Bronchial epithelial cell (primary cell): ENCODE results near the gene RAN. TPM values are rescaled to one million over a fixed set of nuclear protein-coding genes. Genes with fewer than 3 reads are reported as not detected.
A peak's percentile ranks its signal among the peaks of the same experiment; 100 is the strongest.

Experiments used
- DNase-seq: peaks from one replicate; pipeline ENCODE4 v3.0.0-alpha.2; 2010; ENCODE audit warnings: low read depth
- FAIRE-seq: peaks from 2 replicates; lab custom pipeline; 2011; peaks lifted over from hg19 to GRCh38; lab: Jason Lieb, UNC
- H3K27me3 ChIP-seq: 2 replicates; pipeline ENCODE4 v1.5.1; 2011; ENCODE audit warnings: low read length; ENCODE audit not compliant: control insufficient read depth, insufficient read depth
- H3K36me3 ChIP-seq: 2 replicates; pipeline ENCODE4 v1.5.1; 2011; ENCODE audit warnings: low read length; ENCODE audit not compliant: control insufficient read depth, insufficient read depth
- H3K4me3 ChIP-seq: 2 replicates; pipeline ENCODE4 v1.5.1; 2011; ENCODE audit warnings: mild to moderate bottlenecking, low read depth, low read length, control low read depth
- total RNA-seq: library from RNA; depleted of rRNA; stranded (reverse); fragments of >200 nt; gene quantifications from 2 replicates; pipeline ENCODE4 v1.2.1, GENCODE V29; 2014
- TF ChIP-seq, protein P1 (sequence below): IDR thresholded peaks from 2 replicates; pipeline ENCODE4 v1.5.1; 2011; ENCODE audit warnings: mild to moderate bottlenecking, moderate library complexity, low read length, control low read depth, inconsistent platforms; ENCODE audit not compliant: insufficient read depth, severe bottlenecking

RAN gene
- total RNA-seq, 1 donor from 2014 or later: 580 TPM

DNA sequence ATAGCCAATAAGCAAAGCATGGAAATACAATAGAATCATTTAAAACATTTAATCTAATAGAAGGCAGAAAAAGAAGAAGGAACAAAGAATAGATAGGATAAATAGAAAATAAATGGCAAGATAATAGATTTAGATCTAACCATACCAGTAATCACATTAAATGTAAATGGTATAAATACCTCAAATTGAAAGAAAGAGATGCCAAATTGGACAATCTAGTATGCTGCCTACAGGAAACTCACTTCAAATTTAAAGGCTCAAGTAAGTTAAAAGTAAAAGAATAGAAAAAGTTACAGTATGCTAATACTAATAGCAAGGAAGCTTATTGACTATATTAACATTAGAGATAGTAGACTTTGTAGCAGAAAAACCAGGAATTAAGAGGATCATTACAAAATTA, 40.1 kb downstream of the RAN start:
- Histone ChIP-seq H3K27me3 (no peaks in the 10 kb centered on the region), H3K4me3 (no peak overlapping the region), H3K36me3 (no peaks in the 10 kb centered on the region)
- FAIRE-seq (no peak), DNase-seq (no peak)
- TF ChIP-seq, protein P1, sequence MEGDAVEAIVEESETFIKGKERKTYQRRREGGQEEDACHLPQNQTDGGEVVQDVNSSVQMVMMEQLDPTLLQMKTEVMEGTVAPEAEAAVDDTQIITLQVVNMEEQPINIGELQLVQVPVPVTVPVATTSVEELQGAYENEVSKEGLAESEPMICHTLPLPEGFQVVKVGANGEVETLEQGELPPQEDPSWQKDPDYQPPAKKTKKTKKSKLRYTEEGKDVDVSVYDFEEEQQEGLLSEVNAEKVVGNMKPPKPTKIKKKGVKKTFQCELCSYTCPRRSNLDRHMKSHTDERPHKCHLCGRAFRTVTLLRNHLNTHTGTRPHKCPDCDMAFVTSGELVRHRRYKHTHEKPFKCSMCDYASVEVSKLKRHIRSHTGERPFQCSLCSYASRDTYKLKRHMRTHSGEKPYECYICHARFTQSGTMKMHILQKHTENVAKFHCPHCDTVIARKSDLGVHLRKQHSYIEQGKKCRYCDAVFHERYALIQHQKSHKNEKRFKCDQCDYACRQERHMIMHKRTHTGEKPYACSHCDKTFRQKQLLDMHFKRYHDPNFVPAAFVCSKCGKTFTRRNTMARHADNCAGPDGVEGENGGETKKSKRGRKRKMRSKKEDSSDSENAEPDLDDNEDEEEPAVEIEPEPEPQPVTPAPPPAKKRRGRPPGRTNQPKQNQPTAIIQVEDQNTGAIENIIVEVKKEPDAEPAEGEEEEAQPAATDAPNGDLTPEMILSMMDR: no peak

DNA sequence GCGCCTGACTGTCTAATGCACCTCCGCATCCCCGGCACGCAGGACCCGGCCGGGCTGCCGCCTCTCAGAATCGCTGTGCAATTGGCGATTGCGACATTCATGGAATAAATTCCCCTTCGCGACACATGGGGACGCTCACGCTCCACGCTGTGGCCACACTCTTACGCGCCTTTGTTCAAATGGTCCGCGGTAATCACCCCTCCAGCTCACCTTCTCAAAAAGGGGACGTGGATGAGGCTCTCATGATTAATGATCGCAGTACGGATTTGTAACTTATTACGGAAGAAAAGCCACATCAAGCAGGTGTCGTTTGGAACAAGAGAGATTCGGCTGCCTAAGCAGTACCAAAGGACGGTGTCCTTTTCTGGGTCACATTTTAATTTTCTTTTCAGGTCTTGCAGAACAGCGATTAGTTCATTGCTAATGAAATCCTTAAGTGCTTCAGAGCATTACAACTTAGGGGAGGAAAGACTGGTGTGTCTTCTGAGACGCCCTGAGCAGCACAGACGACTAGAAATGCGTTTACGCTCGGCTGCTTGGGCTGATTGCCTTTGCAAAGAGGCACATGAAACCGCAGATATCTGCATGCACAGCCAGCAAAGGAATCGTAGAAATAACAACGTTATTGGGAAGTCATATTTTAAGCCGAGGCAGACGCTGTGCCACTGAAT, 44.5 kb downstream of the RAN start:
- H3K36me3 ChIP-seq: no peaks in the 10 kb centered on the region
- TF ChIP-seq, protein P1: peak; percentile 96
- no peak for FAIRE-seq
- no peak overlapping the region for H3K4me3 ChIP-seq
- DNase-seq: peak; percentile 47
- no peaks in the 10 kb centered on the region for H3K27me3 ChIP-seq

DNA sequence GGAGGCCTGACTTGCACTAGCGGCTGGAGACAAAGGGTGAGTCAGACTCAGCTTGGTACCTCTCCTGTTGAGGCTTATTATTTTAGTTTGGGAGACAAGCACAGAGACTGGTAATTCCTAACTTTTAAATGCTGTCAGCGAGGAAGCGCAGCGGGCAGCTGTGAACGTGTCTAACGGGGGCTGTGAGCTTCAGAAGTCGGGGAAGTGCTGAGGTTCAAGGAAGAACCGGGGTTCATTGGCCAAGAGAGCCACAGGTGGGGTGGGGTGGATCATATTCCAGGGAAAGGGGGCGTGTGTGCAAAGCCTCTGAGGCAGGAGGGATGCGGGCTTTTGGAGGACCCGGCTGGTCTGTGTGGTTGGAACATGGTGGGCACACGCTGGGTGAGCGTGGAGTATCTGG, 45.7 kb downstream of the RAN start:
- no peak for FAIRE-seq
- H3K36me3 ChIP-seq: no peaks in the 10 kb centered on the region
- no peak for DNase-seq
- H3K27me3 ChIP-seq: no peaks in the 10 kb centered on the region
- TF ChIP-seq, protein P1: no peak
- no peak overlapping the region for H3K4me3 ChIP-seq

DNA sequence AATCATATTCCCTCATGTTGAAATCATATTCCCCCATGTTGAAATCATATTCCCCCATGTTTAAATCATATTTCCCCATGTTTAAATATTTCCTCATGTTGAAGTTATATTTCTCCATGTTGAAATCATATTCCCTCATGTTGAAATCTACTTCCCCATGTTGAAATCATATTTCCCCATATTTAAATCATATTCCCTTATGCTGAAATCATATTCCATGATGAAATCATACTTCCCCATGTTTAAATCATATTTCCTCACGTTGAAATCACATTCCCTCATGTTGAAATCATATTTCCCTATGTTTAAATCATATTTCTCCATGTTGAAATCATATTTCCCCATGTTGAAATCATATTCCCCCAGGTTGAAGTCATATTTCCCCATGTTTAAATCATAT, 47.2 kb downstream of the RAN start:
- Histone ChIP-seq H3K36me3 (no peaks in the 10 kb centered on the region), H3K4me3 (no peak overlapping the region), H3K27me3 (no peaks in the 10 kb centered on the region)
- DNase-seq (no peak), FAIRE-seq (no peak)
- TF ChIP-seq, protein P1: no peak

DNA sequence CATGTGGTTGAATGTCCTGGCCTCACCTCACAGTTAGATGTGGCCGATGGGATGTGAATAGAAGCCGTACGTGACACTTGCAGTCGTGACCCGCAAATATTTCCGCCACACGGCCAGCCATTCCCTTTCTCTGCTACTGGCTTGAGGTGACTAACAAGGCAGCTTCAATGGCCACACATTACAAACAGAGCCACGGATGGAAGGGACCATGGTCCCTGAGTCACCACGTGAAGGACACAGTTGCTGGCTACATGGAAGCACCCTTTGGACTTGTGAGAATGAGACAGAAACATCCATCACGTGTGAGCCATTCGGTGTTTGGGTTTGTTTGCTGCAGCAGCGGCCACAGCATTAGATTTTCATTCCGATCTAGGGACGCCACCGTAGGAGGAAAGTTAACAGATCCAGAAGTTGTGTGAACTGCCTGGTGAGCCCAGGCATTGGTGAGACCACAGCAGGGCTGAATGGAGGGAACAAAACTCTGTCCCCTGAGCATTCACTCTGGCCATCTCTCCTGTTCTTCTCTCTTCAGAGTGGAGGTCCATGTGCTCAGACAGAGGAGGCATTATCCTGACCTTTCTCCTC, 48.3 kb downstream of the RAN start:
- TF ChIP-seq, protein P1: no peak
- FAIRE-seq (peak; percentile 47), DNase-seq (no peak)
- Histone ChIP-seq H3K27me3 (no peaks in the 10 kb centered on the region), H3K36me3 (no peaks in the 10 kb centered on the region), H3K4me3 (no peak overlapping the region)
